ENCODE data around the gene TNNI3K.

TNNI3K gene

GRCh38 chr1:74470936-74471335, 235.7 kb downstream of the TNNI3K start:
- CTCF ChIA-PET: no interaction called here
- no peak for TF ChIP-seq CTCF (IDR thresholded peaks at IDR 0.05; ENCODE audit: insufficient read depth, low read length, missing control alignments)
- no peak for DNase-seq (ENCODE audit: low read depth, low spot score)
- H3K4me3 ChIP-seq (ENCODE audit: low read depth, low read length): no peak overlapping the region
- POLR2A ChIA-PET: no interaction called here

GRCh38 chr1:74471470-74471869, 236.3 kb downstream of the TNNI3K start:
- ChIA-PET POLR2A (no interaction called here), CTCF (no interaction called here)
- H3K4me3 ChIP-seq (ENCODE audit: low read depth, low read length): no peak overlapping the region
- no peak for DNase-seq (ENCODE audit: low read depth, low spot score)
- TF ChIP-seq CTCF (IDR thresholded peaks at IDR 0.05; ENCODE audit: insufficient read depth, low read length, missing control alignments): no peak

DNA sequence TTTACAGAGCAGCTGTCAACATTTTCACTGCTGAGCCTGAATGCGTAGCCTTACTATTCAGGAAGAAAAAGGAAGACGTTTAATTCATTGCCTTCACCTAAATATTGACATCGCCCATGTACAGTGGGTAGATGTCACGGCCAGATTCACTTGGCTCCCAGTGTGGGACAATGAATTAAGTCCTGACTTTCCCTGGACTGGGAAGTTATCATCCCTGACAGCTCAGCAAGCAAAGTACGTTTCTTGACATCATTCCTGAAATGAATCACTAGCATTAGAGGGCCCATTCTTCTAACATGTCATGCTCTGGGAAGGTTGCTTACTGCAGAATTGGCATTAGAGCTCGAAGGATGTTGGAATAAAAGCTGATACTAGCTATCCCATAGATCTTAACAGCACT, 239.4 kb downstream of the TNNI3K start:
- DNase-seq (ENCODE audit: low read depth, low spot score): no peak
- POLR2A ChIA-PET: no interaction called here
- no peak for TF ChIP-seq CTCF (IDR thresholded peaks at IDR 0.05; ENCODE audit: insufficient read depth, low read length, missing control alignments)
- no peak overlapping the region for H3K4me3 ChIP-seq (ENCODE audit: low read depth, low read length)
- CTCF ChIA-PET: no interaction called here

DNA sequence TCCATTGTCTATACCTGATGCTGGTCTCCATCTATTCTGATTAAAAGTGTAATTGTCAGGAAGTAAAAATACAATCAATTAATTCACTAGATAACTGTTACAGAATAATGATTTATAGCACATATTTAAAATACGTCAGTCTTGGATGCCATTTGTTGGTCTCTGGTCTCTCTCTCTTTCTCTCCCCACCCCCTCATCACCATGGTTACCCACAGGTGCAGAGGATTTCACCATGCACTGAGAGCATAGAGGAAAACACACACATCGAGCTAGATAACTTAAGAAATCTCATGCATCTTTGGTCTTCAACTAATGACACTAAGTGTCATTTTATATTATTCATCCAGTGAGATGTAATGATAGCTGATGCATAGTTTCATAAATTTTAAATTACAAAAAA, 243.8 kb downstream of the TNNI3K start:
- POLR2A ChIA-PET: no interaction called here
- no peak overlapping the region for H3K4me3 ChIP-seq (ENCODE audit: low read depth, low read length)
- CTCF ChIA-PET: interaction anchor here (0.7 to 1.2 kb wide), 2 partner anchors 9 to 10 kb away, joined by 3 read pairs; no protein-coding TSS in a partner anchor
- no peak for DNase-seq (ENCODE audit: low read depth, low spot score)
- no peak for TF ChIP-seq CTCF (IDR thresholded peaks at IDR 0.05; ENCODE audit: insufficient read depth, low read length, missing control alignments)

GRCh38 chr1:74480068-74480467, 244.9 kb downstream of the TNNI3K start:
- ChIA-PET CTCF (interaction anchor here (1.2 kb wide), 1 partner anchor 12 kb away, joined by 3 read pairs; no protein-coding TSS in a partner anchor), POLR2A (no interaction called here)
- no peak for TF ChIP-seq CTCF (IDR thresholded peaks at IDR 0.05; ENCODE audit: insufficient read depth, low read length, missing control alignments)
- DNase-seq (ENCODE audit: low read depth, low spot score): no peak
- H3K4me3 ChIP-seq (ENCODE audit: low read depth, low read length): no peak overlapping the region

DNA sequence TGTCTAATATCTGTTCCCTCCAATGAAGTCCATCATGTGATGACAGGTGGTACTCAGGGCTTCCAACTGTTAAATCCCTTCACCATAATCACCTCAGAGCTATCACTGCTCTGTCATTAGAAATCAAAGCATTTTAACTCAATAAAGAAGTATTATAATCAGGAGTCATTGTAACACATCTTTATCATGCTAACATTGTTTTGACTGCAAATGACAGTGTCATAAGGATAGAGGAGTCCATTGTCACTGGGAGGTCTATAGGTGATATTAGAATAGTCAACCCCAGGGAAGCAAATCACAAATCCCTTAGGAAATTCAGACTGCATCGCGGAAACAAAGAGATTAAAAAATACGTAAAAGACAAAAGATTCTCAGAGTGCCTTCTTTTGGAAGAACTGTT, 246.4 kb downstream of the TNNI3K start:
- ChIA-PET POLR2A (no interaction called here), CTCF (no interaction called here)
- no peak for TF ChIP-seq CTCF (IDR thresholded peaks at IDR 0.05; ENCODE audit: insufficient read depth, low read length, missing control alignments)
- no peak overlapping the region for H3K4me3 ChIP-seq (ENCODE audit: low read depth, low read length)
- no peak for DNase-seq (ENCODE audit: low read depth, low spot score)

Measured in AG04449 (cell line).